Tibial nerve (tissue), 3 donors: ENCODE results near the gene GREM1.

Source experiments
- CTCF ChIP-seq, 5 experiments: fragments of 200-600 bp in 3 of 5; fragments of 450-650 bp in 2 of 5; sonication (generic) in 3 of 5; IDR thresholded peaks; one replicate each; pipeline ENCODE4 v1.5.1; 2016 to 2019; ENCODE audit warnings: antibody characterized with exemption in 5 of 5, mild to moderate bottlenecking in 3 of 5, moderate library complexity in 2 of 5
- POLR2A ChIP-seq, 2 donors: fragments of 450-650 bp; IDR thresholded peaks; one replicate each; pipeline ENCODE4 v1.6.1; 2017; ENCODE audit warnings: antibody characterized with exemption in 2 of 2, mild to moderate bottlenecking in 2 of 2, moderate library complexity in 2 of 2

- no peak for TF ChIP-seq CTCF (IDR thresholded peaks at IDR 0.05)
- TF ChIP-seq POLR2A (IDR thresholded peaks at IDR 0.05), result no peak
These were observed 33.2 kb downstream of the GREM1 start for GRCh38 chr15:32750979-32751378.
